NCI-H510A (cell line): Measurements from ENCODE around the gene ATP6V1A.

Experiments used
- DNase-seq: peaks from one replicate; lab custom pipeline; 2025; lab: John Stamatoyannopoulos, UW

Gene ATP6V1A

DNA sequence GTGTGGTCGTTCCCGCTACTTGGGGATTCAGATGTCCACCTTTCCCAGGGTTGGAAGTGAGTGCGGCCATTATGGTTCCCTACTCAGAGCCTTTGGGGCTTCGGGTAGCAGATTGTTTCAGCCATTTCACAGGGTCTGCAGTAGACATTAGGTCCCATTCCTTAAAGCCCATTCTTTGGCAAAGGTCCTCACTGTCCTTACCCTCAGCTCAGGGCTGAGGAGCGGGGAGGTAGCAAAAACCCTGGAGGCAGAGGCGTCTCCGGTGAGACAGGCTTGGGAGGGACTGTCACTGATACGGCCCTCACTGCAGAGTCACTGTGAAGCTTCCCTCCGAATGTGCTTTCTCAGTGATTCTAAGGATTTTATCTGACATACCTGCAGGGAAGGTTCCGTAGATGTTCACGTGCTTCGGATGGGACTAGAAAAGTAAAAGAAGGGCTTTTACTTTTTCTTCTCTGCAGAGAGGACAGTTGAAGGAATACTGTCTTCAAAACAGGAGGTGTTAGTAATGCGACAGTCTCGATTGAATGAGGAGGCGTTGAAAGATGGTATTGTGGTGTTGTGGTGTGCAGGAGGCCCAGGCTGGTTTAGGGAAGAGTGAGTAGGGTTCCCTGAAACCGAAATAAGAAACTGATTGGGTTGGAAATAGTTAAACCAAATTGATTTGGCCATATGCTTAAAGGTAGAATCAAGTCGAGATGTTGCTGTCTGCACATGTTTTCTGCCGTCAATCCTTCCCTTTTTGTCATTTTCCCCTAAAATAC is 630 bp downstream of the ATP6V1A start:
- DNase-seq, result no peak

DNA sequence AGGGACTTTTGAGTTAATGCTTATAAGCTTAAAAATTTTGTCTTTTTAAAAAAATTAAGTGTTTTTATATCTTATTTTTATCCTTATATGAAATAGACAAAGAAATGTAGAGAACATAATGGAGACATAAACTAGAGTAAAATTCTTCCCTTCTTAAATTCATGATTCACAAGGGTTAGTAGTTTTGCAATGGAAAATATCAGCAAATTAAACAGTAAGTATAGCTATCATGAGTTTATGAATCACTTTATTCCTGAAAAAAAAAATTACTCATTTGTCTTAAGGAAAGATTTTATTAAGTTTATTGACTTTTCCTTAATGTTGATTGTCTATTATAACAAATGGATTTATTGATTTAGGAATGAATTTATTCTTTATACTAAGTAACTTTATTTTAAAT is 4.3 kb downstream of the ATP6V1A start:
- DNase-seq, result no peak

DNA sequence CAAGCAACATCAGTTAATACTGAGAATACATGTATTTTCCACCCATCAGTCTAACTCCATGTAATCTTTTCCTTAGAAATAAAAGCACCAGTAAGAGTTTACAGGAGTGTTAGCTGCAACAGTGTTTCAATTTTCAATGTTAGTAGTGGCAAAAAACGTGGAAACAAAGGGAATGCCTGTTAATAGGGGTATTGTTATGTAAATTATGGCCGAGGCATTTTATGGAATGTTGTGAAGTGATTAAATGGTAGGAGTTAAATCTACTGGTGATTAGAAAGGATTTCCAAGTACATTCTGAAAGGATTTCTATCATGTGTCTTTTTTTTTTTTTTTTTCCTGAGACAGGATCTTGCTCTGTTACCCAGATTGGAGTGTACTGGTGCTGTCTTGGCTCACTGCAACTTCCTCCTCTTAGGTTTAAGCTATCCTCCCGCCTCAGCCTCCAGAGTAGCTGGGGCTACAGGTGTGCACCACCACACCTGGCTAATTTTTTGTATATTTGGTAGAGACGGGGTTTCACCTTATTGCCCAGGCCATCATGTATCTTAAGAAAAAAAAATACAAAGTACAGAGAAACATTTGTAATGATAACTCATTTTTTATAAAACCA is 6.6 kb downstream of the ATP6V1A start:
- no peak for DNase-seq

DNA sequence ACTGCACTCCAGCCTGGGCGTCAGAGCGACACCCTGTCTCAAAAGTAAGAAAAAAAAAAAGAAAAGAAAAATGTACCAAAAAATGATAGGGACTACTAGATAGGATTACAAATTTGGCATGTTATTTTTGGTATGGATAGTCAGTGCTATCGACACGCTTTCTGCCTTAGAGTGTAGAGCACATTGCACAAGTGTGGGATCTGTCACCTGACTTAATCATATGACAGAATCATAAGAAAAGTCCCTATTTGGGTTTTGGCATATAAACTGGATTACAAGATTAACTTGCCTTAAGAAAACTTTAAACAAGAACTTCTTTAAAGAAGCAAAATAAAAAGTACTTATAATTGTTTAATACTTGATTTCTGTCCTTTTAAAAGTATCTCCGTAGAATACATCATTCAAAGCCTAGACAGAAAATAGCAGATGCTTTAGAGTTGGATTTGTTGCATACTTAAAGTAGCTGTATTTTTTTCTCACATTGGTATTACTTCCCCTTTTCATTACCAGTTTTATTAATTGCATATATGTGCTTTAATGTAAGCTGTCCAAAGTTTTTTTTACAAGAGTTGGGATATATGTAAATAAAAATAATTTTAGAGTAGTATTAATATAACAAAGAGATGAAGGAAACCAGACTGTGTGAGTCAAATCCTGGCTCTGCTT is 7.8 kb downstream of the ATP6V1A start:
- no peak for DNase-seq

DNA sequence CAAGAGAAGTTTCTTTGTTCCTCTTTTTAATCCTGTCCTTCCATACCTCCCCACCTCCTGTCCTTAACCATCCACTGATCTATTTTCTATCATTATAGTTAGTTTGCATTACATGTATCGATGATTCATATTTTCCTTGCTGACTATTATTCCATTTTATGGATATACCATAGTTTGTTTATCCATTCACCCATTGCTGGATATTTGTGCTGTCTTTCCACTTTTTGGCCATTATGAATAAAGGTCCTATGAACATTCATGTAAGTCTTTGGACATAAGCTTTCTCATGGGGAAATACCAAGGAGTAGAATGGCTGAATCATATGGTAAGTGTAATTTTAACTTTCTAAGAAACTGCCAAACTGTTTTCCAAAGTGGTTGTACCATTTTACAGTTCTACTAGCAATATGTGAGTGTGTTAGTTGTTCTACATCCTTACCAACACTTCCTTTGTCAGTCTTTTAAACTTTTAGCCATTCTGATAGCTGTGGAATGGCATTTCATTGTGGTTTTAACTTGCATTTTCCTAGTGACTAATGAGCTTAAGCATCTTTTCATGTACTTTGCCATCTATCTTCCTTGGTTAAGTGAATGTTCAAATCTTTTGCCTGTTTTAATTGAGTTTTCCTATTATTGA is 11.7 kb downstream of the ATP6V1A start:
- DNase-seq, result no peak

DNA sequence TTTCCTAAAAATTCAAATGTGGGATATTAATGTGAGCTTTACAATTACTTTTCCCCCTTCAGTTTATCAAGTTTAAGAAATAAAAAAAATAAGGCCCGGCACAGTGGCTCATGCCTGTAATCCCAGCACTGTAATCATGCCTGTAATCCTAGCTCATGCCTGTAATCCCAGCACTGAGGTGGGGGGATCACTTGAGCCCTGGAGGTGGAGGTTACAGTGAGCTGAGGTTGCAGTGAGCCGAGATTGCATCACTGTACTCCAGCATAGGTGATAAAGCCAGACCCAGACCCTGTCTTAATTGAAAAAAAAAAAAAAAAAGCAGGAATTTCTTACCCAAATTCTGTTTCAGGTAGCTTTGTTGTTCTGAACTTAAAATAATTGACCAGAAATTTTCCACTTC is 17.9 kb downstream of the ATP6V1A start:
- DNase-seq, result no peak

DNA sequence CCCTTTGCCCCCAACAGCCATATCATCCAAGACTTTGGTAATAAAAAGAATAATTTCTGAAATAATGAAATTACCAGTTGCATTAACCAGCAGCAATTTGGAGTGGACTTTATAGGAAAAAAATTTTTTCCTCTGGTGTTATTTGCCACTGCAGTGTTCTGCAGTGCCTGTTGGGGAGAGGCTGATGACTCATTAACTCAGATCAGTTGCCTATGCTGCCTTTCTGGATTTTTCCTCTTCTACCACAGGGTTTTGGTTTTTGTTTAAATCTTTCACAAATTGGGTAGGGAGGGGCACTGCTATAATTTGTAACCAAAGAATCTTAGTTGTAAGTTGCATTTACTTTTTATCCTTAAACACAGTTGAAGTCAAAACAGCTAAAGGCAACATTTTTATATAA is 22.7 kb downstream of the ATP6V1A start:
- no peak for DNase-seq

DNA sequence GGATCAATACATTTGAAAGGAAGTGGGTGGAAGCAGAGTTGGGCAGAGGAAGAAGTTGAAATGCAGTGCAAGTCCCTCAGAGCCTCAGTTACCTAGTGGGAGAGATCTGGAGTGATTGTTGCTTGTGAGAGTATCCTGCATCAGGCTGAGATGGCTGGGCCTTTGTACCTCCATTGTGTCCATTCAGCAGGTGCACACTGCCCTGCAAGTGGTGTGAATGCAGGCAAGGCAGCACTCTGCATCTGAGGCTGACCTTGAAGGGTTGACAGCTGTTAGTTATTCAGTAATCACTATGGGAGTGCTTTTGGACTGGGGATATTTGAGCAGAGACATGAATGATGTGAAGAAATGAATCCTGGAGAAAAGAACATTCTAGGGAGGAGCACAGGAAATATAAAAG is 25.2 kb downstream of the ATP6V1A start:
- no peak for DNase-seq

DNA sequence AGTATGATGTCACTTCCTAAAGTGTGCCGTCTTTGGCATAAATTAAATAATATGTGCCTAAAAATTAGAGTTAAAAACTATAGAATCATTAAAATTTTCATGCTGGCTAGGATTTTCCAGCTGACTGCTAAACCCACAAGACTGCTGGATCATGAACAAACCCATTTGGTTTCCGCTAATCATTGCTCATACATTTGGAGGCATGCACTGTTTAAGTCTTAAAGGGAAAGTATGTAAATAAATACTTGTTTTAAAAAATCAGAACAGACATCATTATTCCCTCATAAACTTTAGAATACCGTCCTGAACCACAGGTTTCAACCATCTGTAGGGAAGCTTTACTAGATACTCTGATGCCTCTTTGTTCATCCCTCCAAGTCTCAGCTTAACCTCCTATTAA is 26.5 kb downstream of the ATP6V1A start:
- DNase-seq, result no peak

DNA sequence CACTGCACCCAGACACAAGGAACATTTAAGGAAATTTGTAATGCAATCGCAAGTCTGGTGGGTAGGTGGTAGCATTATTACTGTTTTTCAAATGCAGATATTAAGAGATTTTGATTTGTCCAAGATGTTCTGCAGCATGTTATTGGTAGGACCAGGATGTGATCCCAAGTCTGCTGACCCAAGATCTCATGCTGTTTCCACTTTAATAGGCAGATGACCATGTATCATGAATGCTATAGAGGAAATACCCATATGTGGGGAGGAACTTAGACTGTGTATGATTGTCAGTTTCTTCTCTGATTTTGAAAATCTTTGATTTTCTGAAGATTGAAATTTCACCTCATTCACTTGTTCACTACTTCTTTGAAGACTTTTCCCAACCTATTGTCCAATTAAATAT is 28.7 kb downstream of the ATP6V1A start:
- DNase-seq, result no peak

DNA sequence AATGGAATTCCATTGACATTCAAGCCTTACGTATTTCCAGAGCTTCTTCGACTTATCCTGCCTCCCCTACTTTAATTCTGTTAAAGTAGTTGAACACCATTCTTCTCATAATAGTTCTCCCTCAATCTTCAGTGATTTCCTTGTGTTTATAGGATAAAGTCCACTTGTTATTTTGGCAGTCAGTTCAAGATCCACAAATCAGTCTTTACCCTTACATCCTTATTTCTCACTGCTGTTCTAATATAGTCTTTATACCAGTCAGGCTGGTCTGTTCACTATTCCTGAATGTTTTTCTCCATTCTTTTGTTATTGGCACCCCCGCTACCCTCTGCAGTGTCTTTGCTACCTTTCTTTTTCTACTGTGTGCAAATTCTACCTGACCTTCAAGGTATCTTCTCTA is 29.7 kb downstream of the ATP6V1A start:
- no peak for DNase-seq

DNA sequence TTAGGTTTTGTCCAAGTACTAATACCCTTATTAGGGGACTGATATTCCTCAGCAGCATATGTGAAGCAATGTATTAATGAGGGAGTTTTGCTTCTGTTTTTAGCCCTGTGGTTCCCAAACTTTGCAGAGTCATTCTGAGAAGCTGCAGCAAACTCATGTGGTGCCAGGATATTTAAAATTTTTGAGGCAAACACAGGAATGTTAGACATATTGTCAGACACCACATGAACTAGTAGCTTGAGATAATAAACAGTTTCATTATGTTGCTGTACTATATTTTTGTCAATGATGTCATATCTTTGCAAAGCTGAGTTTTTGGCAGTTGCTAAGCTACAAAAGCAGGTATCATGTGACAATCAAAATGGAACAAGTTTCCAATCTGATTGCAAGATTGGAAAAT is 36.6 kb downstream of the ATP6V1A start:
- DNase-seq, result no peak

DNA sequence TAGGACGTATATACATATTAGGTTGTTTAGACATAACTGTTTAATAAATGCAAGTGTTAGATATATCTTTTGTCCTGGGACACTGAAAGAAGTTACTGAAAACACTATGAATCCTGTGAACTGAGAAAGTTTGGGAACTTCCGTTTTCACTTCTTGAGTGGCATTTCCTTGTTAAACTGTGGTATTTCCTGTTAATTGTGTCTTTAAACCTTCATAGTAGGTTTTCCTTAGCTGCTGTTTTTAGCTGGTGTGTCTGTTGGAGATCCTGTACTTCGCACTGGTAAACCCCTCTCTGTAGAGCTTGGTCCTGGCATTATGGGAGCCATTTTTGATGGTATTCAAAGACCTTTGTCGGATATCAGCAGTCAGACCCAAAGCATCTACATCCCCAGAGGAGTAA is 37.1 kb downstream of the ATP6V1A start:
- no peak for DNase-seq

DNA sequence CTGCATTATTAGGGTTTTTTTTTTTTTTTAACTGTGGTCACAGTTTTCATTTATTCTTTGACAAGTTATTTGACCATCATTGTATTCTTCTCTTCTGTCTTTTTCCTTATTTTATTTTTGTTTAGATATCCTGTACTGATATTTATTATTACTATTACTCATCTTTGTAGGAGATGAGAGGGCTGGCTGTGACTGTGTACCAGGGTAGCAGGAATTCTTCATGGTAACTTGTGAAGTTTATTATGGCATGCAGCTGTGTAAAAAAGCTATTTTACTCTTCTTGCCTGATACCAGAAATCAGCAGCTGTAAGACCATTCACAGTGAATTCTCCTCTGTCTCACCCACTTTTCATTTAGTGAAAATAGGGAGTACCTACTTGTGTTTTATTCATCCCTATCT is 44.5 kb downstream of the ATP6V1A start:
- DNase-seq, result no peak

DNA sequence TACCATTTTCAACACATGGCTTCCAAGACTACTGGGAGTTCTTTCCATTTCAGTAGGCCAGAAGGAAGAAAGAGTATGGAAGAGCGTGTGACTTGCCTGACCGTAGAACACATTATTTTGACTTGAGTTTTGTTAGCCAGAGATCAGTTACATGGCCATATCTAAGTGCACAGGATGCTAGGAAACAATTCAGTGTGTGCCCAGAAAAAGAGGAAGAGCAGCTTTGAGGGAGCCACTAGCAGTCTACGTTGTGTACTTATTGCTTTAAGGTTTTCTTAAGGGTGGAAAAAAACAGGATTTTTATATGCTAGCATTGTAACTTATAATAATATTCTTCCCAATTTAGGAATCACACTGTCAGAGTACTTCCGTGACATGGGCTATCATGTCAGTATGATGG is 47.7 kb downstream of the ATP6V1A start:
- no peak for DNase-seq

DNA sequence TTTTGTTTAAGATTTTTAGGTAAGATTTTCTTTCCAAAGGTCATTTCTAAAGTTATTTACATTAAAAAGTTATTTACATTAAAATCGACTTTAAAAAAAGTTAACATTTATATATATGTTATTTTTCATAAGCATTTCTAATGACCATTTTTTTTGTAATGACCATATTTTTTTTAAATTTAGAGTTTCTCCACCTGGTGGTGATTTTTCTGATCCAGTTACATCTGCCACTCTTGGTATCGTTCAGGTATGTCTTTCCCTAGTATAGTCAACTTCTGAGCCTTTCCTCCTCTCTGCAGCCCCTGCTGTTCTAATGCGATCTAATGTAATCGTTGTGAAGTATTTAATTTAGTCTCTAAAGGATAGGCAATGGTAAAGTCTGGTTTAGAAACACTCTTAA is 48.9 kb downstream of the ATP6V1A start:
- no peak for DNase-seq

DNA sequence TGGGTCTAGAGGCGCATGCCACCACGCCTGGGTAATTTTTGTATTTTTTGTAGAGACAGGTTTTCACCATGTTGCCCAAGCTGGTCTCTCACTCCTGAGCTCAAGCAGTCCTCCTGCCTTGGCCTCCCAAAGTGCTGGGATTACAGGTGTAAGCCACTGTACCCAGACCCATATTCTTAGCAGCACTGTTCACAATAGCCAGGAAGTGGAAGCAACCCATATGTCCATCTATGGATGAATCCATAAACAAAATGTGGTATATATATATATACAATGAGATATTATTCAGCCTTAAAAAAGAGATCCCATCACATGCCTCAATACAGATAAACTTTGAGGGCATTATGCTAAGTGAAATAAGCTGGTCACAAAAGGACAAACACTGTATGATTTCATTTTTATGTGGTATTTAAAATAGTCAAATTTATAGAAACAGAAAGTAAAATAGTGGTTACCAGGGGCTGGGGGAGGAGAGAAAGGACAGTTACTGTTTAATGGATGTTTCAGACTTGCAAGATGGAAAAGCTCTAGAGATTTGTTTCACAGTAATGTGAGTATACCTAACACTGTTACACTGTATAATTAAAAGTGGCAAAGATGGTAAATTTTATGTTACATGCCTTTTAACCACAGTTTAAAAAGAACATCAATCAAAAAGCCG is 56.1 kb downstream of the ATP6V1A start:
- DNase-seq, result no peak

DNA sequence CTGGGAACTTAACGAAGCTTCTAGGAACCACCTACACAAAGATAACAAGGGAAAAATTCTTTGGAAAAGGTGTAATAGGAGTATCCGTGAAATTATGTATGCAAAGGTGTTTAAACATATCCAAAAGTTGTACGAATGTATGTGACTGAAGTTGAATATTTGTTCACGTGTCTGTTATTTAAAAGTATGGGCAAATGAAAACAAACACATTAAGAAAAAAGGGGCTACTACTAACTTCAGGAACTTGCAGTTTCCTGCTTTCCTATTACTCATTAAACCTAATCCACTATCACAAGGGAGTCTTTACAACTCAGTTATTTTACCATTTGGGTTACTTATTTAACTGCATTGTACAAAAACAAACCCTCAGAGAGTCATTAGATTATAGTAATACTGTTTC is 57.8 kb downstream of the ATP6V1A start:
- DNase-seq, result no peak

DNA sequence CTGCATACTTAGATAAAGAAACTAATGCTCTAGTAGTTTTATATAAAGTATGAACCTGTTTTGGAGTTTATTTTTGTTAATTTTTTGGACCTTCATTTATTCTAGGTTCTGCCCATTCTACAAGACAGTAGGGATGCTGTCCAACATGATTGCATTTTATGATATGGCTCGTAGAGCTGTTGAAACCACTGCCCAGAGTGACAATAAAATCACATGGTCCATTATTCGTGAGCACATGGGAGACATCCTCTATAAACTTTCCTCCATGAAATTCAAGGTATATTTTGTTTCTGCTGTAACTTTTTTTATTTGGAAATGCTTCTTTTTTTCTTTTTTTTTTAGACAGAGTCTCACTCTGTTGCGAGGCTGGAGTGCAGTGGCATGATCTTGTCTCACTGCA is 58.4 kb downstream of the ATP6V1A start:
- DNase-seq, result no peak

DNA sequence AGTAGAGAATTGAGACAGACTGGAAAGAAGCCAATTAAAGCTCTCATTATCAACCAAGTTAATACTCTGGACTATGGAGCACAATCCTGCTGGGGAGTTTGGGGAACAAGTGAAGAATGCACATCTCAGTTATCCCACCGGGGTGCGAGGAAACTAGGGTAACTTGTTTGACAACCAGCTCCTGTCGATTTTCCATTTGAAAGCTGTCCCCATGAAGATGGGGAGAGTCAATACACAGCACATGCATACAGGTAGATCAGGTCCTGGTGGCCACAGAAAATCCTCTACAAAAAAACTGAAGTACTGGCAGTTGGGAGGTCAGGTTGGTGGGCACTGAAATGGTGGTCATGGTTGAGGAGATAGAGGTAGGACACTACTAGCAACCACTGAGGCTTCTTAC is 66.0 kb downstream of the ATP6V1A start:
- DNase-seq, result no peak

DNA sequence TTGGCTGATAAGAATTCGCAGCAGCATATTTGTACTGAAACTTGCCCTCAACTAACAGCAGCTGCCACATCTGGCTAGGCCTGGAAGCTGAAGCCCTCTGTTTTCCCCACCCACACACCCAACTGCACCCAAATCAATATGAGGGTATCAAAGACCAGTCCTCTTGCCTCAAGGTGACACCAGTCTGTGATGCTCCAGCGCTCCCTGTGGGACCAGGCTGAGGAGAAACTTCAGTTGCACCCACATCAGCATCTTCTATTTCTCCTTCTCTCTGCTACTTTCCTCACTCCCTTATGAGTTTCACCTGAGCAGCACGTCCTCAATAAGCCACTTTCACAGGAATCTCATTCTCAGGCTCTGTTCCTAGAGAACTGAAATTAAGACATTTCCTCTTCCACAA is 73.0 kb downstream of the ATP6V1A start:
- no peak for DNase-seq

DNA sequence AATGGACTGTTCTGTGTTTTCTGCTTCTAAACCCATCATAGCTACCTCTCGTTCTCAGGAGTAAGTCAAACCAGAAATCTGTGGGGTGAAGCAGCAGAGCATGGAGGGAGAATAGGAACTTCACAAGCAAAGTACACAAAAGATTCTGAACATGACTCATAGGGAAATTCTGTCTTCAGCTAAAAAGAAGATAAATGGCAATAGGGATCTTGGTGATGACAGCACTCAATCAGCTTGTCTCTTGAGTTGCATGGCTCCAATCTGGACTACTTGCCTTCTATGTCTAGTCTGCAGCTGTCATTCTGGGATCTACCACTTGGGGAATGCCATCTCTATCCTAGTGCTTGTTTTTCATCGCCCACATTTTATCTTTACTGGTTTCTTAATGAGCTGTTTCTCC is 78.3 kb downstream of the ATP6V1A start:
- DNase-seq, result no peak

DNA sequence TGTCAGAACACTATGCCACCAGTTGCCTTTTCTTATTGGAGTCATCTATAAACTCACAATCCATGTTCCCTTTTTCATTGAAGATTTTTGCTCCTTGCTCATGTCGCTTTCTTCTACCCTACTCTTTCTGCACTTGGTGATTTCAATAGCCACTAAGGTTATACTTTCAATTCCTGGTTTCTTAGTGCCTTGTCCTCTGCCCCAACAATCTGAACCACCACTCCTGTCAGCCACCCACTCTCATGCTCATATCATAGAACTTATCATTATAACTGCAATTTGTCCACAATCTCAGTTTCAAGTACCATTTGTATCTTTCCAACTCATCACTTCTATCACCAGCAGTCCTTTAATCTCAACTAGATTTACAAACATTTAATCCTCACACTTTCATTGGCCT is 81.8 kb downstream of the ATP6V1A start:
- no peak for DNase-seq
